Astrocyte of the hippocampus (primary cell): ENCODE data around the gene BTC.
"Not testable (repeated sequence)": the region's sequence is repeated elsewhere in the genome, so short reads cannot be mapped to it uniquely, and the experiment has no call there.

Experiments used
- DNase-seq: peaks from one replicate; pipeline ENCODE4 v3.0.0; 2011; ENCODE audit warnings: low read depth, low spot score

Gene BTC

GRCh38 chr4:74758551-74759145 lies 35.7 kb downstream of the BTC start:
- peak; percentile 27 for DNase-seq

GRCh38 chr4:74757136-74757535 lies 37.2 kb downstream of the BTC start:
- DNase-seq = no peak

- DNase-seq = peak; percentile 17
Measured at GRCh38 chr4:74755486-74755885, 38.8 kb downstream of the BTC start.

GRCh38 chr4:74754218-74754617 lies 40.1 kb downstream of the BTC start:
- DNase-seq = no peak

- no peak for DNase-seq
Measured at GRCh38 chr4:74752798-74753197, 41.5 kb downstream of the BTC start.

DNA sequence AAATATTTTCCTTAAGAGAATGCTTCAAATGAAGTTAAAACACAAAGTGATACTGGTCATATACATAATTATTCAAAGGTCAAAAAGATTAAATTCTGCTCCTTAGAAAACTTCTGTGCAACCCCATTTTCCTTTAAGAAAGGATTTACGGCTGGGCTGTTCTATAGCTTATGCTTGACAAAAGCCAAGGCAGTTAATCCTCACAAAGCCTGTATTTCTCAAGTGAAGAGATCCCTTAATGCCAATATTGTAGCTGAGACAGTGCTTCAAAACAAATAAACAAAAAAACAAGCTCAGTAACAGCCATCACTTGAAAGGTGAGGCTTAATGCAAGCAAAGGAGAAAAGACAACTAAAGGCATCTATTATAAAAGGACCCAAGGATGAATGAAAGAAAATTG lies 42.5 kb downstream of the BTC start:
- no peak for DNase-seq

DNA sequence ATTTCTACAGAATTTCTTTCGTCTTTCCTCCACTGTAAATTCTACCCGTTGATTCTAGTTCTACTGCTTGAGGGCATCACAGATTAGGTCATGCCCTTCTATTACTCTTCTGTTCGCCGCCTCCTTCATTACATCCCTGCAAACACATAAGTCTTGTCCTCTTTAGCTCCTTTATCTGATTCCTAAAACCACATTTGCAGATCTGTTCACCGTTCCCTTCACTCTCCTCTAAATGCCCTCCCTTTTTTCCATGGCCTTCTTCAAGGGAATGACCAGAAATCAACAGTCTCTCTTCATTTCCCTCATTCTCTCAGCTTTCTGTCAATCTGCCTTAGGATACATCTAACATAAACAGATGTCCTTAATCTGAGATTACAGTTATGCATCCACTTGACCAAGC lies 43.1 kb downstream of the BTC start:
- no peak for DNase-seq

- no peak for DNase-seq
Measured at GRCh38 chr4:74742185-74742584, 52.1 kb downstream of the BTC start.

DNA sequence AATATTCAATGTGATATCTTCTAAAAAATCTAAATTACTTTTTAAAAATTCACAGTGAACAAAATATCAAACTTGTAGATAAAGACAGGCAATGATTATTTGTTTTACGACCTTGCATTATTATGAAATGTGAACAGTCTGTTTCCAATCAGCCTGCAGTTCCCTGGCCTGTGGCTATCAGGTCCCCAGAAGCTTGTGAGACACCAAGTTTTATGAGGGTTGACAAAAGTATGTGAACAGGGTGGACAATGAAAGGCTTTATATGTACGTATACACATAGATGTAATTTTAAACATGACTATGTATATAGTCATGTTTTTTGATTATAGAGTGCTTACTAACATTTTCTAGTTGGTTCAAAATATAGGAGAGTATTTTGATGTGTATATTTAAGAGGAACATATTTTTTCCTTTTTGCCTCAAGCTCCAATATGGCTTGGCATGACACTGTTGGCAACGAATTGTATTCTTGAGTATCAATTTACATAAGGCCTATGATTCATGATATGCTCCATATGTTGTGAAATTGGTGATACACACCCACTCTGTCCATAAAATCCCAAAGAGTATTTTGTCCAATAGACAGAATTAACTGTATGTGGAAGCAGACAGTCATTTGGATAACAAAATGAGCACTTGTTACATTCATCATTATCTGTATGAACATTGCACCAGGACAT lies 55.7 kb downstream of the BTC start:
- DNase-seq = no peak

- no peak for DNase-seq
Measured at GRCh38 chr4:74734995-74735394, 59.3 kb downstream of the BTC start.

DNA sequence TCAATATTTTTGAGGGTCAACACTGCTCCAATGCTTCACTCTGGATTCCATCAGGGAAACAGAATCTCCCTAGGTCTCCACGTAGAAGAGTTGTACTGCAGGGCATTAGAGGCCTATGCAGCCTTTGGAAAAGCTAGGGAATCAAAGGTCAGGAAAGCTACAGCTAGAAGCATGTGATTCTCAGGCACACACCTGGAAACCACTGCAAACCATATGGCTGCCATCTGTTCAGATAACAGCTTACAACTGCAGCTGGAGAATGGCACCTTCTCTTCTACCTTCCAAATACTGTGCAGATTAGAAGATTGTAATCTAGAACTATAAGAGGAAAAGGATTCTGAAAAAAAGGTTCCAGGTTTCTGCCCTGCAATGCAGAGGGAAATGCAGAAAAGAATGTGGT lies 60.6 kb downstream of the BTC start:
- DNase-seq = no peak

DNA sequence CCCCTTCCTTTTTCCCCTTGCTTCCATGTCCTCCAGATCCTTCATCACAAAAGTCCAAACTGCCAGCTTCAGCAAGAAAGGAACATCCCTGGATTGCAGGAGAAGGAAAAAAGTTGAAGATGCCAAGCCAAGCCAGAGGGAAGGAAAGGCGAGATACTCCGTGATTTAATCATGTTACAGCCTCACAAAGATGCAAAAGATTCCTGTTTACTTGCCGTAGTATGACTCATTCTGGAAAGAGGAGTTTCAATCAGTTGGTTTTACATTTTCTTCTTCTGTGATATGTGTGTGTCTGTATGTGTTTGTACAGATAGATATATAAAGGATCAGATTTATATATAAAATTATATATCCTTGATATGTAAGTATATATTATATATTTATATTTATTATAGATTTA lies 69.3 kb downstream of the BTC start:
- DNase-seq = peak; percentile 1

DNA sequence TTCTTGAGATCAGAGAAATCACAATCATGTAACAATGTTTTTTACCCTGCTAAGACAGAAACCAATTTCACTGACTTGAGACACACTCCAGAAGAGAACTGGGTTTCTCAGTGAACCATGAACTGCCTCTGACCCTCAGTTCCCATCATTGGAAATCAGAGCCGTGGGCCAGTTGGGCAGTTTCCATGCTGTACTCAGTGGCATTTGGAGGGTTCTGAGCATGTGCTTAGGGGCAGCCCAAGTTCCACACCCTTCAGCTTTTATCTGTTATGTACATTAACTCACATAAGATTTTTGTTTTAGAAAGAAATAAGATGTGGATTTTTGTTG lies 77.9 kb downstream of the BTC start:
- DNase-seq = peak; percentile 7

DNA sequence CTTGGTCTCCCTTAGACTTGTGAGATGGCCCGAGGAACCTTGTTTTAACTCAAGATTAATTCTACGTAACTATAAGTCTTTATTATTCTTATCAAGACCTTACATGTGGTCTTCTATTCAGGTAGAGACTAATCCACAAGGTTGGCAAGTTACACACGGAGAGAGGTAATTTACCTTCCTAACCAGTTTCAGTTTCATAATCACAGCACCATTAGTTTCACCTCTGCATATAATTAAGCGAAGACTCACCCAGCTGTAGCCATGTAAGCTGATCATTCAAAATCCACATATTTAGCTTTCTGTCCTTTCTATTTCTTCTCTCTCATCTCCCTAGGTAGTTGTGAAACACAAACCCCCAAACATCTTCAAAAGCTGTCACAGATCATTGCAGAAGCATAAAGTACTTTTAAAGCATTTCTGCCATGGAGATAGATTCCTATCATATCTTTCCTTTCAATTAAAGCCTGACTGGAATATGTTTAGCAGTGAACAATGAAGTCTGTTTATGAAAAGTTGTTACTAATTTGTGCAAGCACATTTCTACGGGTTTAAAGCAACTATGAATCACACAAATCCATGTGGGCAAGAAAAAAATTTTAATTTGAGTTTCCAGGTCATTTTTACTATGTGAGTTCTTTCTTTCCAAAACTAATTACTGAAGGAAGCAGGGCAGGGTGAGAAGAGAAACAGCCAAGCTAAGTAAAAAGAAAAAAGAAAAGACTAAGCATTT lies 78.5 kb downstream of the BTC start:
- peak; percentile 7 for DNase-seq

GRCh38 chr4:74714611-74715130 lies 79.7 kb downstream of the BTC start:
- DNase-seq = no peak

GRCh38 chr4:74708135-74708534 lies 86.2 kb downstream of the BTC start:
- not testable (repeated sequence) for DNase-seq
